HG03342 (cell line): ENCODE data around the gene VGLL4.
"Not testable (repeated sequence)": the region's sequence is repeated elsewhere in the genome, so short reads cannot be mapped to it uniquely, and the experiment has no call there.

Experiments
- ATAC-seq: cut with Tn5 transposase; IDR thresholded peaks from one replicate; pipeline ENCODE4 v1.9.1; 2021; ENCODE audit warnings: mild to moderate bottlenecking, moderate library complexity; ENCODE audit not compliant: unreplicated experiment

VGLL4 gene

GRCh38 chr3:11643605-11644087, at the start of gene VGLL4:
Gene VGLL4 (minus strand): TSS chr3:11643915. CDS start chr3:11643518, 397 bp downstream.
- peak; percentile 54 for ATAC-seq

GRCh38 chr3:11692532-11692813, 48.8 kb upstream of the VGLL4 start:
- no peak for ATAC-seq

GRCh38 chr3:11691767-11692531, 48.2 kb upstream of the VGLL4 start:
- ATAC-seq = no peak

- no peak for ATAC-seq
These were observed 47.4 kb upstream of the VGLL4 start for GRCh38 chr3:11690863-11691766.

GRCh38 chr3:11689749-11690148, 46.0 kb upstream of the VGLL4 start:
- ATAC-seq = no peak

- ATAC-seq = not testable (repeated sequence)
These were observed 41.3 kb upstream of the VGLL4 start for GRCh38 chr3:11684980-11685379.

GRCh38 chr3:11680509-11680908, 36.8 kb upstream of the VGLL4 start:
- ATAC-seq = no peak

GRCh38 chr3:11679964-11680363, 36.2 kb upstream of the VGLL4 start:
- ATAC-seq = no peak

- no peak for ATAC-seq
These were observed 28.6 kb upstream of the VGLL4 start for GRCh38 chr3:11672363-11672762.

GRCh38 chr3:11671648-11672100, 28.0 kb upstream of the VGLL4 start:
- peak; percentile 65 for ATAC-seq

GRCh38 chr3:11668243-11669235, 24.8 kb upstream of the VGLL4 start:
- ATAC-seq = no peak

GRCh38 chr3:11665331-11665730, 21.6 kb upstream of the VGLL4 start:
- ATAC-seq = no peak

GRCh38 chr3:11662392-11662990, 18.8 kb upstream of the VGLL4 start:
- no peak for ATAC-seq

- ATAC-seq = no peak
These were observed 18.1 kb upstream of the VGLL4 start for GRCh38 chr3:11661827-11662226.

GRCh38 chr3:11661052-11661656, 17.4 kb upstream of the VGLL4 start:
- no peak for ATAC-seq

- ATAC-seq = no peak
These were observed 16.5 kb upstream of the VGLL4 start for GRCh38 chr3:11660242-11660641.

- ATAC-seq = no peak
These were observed 14.5 kb upstream of the VGLL4 start for GRCh38 chr3:11658180-11658579.

- ATAC-seq = no peak
These were observed 11.6 kb upstream of the VGLL4 start for GRCh38 chr3:11655196-11655928.

- ATAC-seq = no peak
These were observed 10.5 kb upstream of the VGLL4 start for GRCh38 chr3:11654166-11654565.
